HCT116 (cell line): ENCODE data around the gene ASCL5.

Experiments used
- ATF3 ChIP-seq: IDR thresholded peaks from 2 replicates; pipeline ENCODE4 v1.6.1; 2012
- CEBPB ChIP-seq: IDR thresholded peaks from 2 replicates; pipeline ENCODE4 v1.6.1; 2012; ENCODE audit warnings: low read depth
- CTCF ChIP-seq, 3 experiments: fragments of 200-600 bp in 1 of 3; sonication (generic) in 1 of 3; IDR thresholded peaks in 2 of 3; conservative IDR thresholded peaks in 1 of 3; 2 replicates each; pipeline ENCODE4 v1.5.1; 2012 to 2017; ENCODE audit warnings: low read depth in 2 of 3, low read length in 2 of 3, antibody characterized with exemption in 1 of 3, borderline replicate concordance in 1 of 3, control low read depth in 1 of 3, mild to moderate bottlenecking in 1 of 3, mixed read lengths in 1 of 3, mixed run types in 1 of 3, moderate library complexity in 1 of 3; ENCODE audit not compliant: insufficient read depth in 1 of 3
- POLR2A ChIP-seq: IDR thresholded peaks from 2 replicates; pipeline ENCODE4 v1.7.0; 2011; ENCODE audit warnings: borderline replicate concordance; ENCODE audit not compliant: insufficient read depth, insufficient read length; ENCODE audit errors: extremely low read depth
- REST ChIP-seq: IDR thresholded peaks from 2 replicates; pipeline ENCODE4 v1.6.1; 2012; ENCODE audit warnings: low read depth
- TCF7L2 ChIP-seq: IDR thresholded peaks from 2 replicates; pipeline ENCODE4 v1.7.0; 2011; ENCODE audit warnings: borderline replicate concordance, inconsistent platforms; ENCODE audit not compliant: insufficient read depth, insufficient read length; ENCODE audit errors: extremely low read depth
- ZFX ChIP-seq: fragments of 450-650 bp; IDR thresholded peaks from 2 replicates; pipeline ENCODE4 v1.6.1; 2017
- ZNF274 ChIP-seq: fragments of 200-500 bp; sonication (Bioruptor generic); IDR thresholded peaks from 2 replicates; pipeline ENCODE4 v1.6.1; 2014; ENCODE audit warnings: mild to moderate bottlenecking, low read depth, low read length, inconsistent platforms
- TF ChIP-seq, protein P1 (sequence below): IDR thresholded peaks from 2 replicates; pipeline ENCODE4 v1.6.1; 2011; ENCODE audit warnings: mild to moderate bottlenecking, low read length, moderate library complexity; ENCODE audit not compliant: insufficient replicate concordance; ENCODE audit errors: extremely low read depth

DNA sequence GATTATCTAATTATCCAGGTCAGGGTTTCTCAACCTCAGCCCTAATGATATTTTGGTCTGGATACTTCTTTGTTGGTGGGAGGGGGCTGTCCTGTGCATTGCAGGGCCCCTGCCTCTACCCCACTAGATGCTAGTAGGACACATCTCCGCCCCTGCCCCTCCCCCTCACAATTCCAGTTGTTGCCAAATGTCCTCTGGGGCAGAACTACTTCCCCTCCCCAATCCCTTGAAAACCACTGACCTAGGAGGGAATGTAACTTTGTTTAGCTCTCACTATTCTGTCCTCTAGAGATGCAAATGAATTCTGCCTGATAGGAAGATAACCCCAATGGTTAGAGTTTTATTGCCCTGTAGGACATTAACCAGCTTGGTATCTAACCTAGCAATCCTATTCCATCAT, 22.8 kb downstream of the ASCL5 start:
- TF ChIP-seq ZNF274 (no peak), CTCF (IDR thresholded peaks at IDR 0.05 in 2 of 3, conservative IDR thresholded peaks at IDR 0.05 in 1 of 3; ENCODE audit: borderline replicate concordance in 1 of 3, insufficient read depth in 1 of 3, low read depth in 2 of 3, low read length in 2 of 3) (no peak), REST (no peak), POLR2A (no peak), CEBPB (no peak), TCF7L2 (no peak), ATF3 (no peak), ZFX (no peak)
- TF ChIP-seq, protein P1, sequence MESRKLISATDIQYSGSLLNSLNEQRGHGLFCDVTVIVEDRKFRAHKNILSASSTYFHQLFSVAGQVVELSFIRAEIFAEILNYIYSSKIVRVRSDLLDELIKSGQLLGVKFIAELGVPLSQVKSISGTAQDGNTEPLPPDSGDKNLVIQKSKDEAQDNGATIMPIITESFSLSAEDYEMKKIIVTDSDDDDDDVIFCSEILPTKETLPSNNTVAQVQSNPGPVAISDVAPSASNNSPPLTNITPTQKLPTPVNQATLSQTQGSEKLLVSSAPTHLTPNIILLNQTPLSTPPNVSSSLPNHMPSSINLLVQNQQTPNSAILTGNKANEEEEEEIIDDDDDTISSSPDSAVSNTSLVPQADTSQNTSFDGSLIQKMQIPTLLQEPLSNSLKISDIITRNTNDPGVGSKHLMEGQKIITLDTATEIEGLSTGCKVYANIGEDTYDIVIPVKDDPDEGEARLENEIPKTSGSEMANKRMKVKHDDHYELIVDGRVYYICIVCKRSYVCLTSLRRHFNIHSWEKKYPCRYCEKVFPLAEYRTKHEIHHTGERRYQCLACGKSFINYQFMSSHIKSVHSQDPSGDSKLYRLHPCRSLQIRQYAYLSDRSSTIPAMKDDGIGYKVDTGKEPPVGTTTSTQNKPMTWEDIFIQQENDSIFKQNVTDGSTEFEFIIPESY: no peak
